ENCODE data around the gene TCF4.

TCF4 gene

GRCh38 chr18:55252901-55253300 lies 335.1 kb downstream of the TCF4 start:
- TF ChIP-seq CTCF (IDR thresholded peaks at IDR 0.05; ENCODE audit: low read depth, low read length), result no peak
- no peak for DNase-seq (ENCODE audit: low read depth, low spot score)
- in situ Hi-C loops (cut with HindIII; ENCODE audit: low sequenced_read_pairs), result no loop called here
- H3K4me3 ChIP-seq (ENCODE audit: low read depth, low read length), result no peak overlapping the region

- no peak for DNase-seq (ENCODE audit: low read depth, low spot score)
- no peak overlapping the region for H3K4me3 ChIP-seq (ENCODE audit: low read depth, low read length)
- in situ Hi-C loops (cut with HindIII; ENCODE audit: low sequenced_read_pairs), result no loop called here
- TF ChIP-seq CTCF (IDR thresholded peaks at IDR 0.05; ENCODE audit: low read depth, low read length), result no peak
These were observed 335.8 kb downstream of the TCF4 start for GRCh38 chr18:55252053-55252675.

GRCh38 chr18:55251254-55251971 lies 336.6 kb downstream of the TCF4 start:
- no peak overlapping the region for H3K4me3 ChIP-seq (ENCODE audit: low read depth, low read length)
- DNase-seq (ENCODE audit: low read depth, low spot score), result peak; percentile 47

GRCh38 chr18:55250768-55251173 lies 337.2 kb downstream of the TCF4 start:
- DNase-seq (ENCODE audit: low read depth, low spot score), result peak; percentile 47
- no peak for TF ChIP-seq CTCF (IDR thresholded peaks at IDR 0.05; ENCODE audit: low read depth, low read length)
- H3K4me3 ChIP-seq (ENCODE audit: low read depth, low read length), result no peak overlapping the region
- in situ Hi-C loops (cut with HindIII; ENCODE audit: low sequenced_read_pairs), result no loop called here

More at GRCh38 chr18:55251254-55251971, 336.6 kb downstream of the TCF4 start:
- in situ Hi-C loops (cut with HindIII; ENCODE audit: low sequenced_read_pairs), result no loop called here
- TF ChIP-seq CTCF (IDR thresholded peaks at IDR 0.05; ENCODE audit: low read depth, low read length), result no peak

GRCh38 chr18:55249550-55249949 lies 338.4 kb downstream of the TCF4 start:
- no peak overlapping the region for H3K4me3 ChIP-seq (ENCODE audit: low read depth, low read length)
- DNase-seq (ENCODE audit: low read depth, low spot score), result peak; percentile 43
- in situ Hi-C loops (cut with HindIII; ENCODE audit: low sequenced_read_pairs), result no loop called here
- no peak for TF ChIP-seq CTCF (IDR thresholded peaks at IDR 0.05; ENCODE audit: low read depth, low read length)

- TF ChIP-seq CTCF (IDR thresholded peaks at IDR 0.05; ENCODE audit: low read depth, low read length), result no peak
- H3K4me3 ChIP-seq (ENCODE audit: low read depth, low read length), result no peak overlapping the region
- DNase-seq (ENCODE audit: low read depth, low spot score), result no peak
- in situ Hi-C loops (cut with HindIII; ENCODE audit: low sequenced_read_pairs), result no loop called here
These were observed 339.5 kb downstream of the TCF4 start for GRCh38 chr18:55248495-55248894.

All from astrocyte of the spinal cord (primary cell).